Measurements from ENCODE around the gene FURIN.

Gene FURIN

DNA sequence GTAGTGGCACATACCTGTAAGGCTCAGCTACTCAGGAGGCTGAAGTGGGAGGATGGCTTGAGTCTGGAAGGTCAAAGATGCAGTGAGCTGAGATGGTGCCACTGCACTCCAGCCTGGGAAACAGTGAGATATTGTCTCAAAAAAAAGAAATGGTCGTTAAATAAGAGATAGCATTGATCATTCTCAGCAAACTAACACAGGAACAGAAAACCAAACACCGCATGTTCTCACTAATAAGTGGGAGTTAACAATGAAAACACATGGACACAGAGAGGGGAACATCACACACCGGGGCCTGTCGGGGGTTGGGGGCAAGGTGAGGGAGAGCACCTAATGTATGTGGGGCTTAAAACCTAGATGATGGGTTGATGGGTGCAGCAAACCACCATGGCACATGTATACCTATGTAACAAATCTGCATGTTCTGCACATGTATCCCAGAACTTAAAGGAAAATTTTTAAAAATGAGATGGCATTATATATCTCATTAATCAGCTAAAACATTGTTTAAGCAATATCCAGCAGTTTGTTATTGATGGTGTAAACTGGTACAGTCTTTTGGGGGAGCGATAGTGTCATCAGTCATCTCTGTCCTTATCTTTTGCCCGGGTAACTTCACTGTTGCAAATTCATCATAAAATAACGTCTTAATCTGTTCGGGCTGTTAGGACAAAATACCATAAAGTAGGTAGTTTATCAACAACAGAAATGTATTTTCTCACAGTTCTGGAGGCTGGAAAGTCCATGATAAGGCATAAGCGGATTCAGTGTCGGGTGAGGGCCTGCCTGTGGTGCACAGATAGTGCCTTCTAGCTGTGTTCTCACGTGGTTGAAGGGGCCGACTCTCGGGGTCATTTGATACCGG lies 33.0 kb downstream of the FURIN start:
- in situ Hi-C loops (cut with MboI; ENCODE audit: low pct_unique_long_range_greater_than_20kb, low sequenced_read_pairs, unreplicated experiment): no loop called here
- no peak for DNase-seq (ENCODE audit: low spot score)
- TF ChIP-seq, protein P1, sequence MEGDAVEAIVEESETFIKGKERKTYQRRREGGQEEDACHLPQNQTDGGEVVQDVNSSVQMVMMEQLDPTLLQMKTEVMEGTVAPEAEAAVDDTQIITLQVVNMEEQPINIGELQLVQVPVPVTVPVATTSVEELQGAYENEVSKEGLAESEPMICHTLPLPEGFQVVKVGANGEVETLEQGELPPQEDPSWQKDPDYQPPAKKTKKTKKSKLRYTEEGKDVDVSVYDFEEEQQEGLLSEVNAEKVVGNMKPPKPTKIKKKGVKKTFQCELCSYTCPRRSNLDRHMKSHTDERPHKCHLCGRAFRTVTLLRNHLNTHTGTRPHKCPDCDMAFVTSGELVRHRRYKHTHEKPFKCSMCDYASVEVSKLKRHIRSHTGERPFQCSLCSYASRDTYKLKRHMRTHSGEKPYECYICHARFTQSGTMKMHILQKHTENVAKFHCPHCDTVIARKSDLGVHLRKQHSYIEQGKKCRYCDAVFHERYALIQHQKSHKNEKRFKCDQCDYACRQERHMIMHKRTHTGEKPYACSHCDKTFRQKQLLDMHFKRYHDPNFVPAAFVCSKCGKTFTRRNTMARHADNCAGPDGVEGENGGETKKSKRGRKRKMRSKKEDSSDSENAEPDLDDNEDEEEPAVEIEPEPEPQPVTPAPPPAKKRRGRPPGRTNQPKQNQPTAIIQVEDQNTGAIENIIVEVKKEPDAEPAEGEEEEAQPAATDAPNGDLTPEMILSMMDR (IDR thresholded peaks at IDR 0.05; ENCODE audit: extremely low read depth, insufficient read depth, missing control alignments): no peak

DNA sequence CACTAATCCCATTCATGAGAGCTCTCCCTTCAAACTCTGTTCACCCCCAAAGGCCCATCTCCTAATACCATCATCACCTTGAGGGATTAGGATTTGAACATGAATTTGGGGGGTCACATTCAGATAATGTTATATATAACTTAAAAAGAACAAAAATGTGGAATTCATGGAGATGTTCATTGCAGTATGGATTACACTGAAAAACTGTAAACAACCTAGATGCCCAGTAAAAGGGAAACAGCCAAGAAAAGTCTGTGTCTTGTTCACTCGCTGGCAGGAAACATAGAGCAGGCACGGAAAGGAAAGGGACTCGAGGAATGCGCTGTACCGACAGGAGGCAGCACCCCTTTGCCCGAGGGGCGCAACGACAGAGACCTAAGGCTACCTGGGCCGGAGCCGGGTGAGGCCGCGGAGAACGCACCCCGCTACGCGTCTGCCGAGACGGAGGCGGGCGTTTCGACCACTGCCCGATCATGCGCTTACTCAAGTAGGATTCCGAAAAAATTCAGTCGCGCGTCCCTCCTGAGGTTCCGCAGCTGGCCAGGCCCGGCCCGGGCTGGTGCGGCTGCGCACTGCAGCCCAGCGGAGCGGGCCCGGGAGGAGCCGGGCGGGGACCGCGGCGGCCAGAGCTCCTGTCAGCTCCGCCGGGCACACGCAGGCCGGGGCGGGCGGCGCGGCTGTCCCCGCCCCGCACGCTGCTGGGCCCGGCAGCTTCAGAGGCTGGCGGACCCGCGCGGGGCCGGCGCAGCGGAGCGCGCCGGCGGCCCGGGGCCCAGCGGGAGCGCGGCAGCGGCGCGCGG lies 33.9 kb downstream of the FURIN start:
- DNase-seq (ENCODE audit: low spot score): peak; percentile 97
- in situ Hi-C loops (cut with MboI; ENCODE audit: low pct_unique_long_range_greater_than_20kb, low sequenced_read_pairs, unreplicated experiment): no loop called here
- TF ChIP-seq, protein P1 (IDR thresholded peaks at IDR 0.05; ENCODE audit: extremely low read depth, insufficient read depth, missing control alignments): peak; percentile 74

DNA sequence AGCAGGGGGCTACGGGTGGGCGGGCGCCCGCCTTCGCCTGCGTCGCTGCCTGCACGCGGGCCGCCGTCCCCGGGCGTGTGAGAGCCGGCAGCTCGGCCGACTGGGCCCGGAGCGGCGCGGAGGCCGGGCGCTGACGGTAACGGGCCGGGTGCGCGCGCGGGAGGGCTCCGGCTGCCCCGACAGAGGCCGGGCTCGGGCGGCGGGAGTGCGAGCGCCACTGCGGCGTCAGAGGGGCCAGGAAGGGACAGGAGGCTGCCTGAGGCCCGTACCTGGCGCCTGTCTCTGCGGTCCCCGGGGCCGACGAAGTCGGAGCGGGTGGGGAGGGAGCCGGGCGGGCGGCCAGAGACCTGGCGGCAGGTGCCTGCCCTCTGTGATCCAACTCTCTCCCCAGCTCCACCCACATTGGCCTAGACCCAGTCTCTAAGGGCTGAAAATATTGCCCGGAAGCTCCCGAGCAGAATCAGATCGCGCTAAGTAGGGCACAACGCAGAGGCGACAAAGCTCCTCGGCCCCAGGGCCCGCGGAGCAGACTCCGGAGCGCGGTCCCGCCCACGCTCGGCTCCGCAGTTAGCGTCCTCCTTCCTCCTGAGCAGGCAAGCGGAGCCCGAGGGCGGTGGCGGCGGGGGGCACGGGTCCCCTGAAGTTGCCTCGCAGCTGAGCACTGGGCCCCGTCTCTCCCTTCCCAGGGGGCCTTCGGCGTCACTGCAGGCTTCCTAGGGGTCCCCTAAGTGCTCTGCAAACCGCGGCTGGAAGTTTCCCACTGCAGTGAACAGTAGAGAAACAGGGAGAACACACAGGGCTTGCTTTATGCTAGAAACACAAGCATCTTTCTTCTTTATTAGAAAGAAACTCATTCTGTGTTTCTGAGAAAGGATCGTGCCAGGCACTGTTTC lies 34.7 kb downstream of the FURIN start, which contains the start of gene MAN2A2:
TSS of gene MAN2A2 (plus strand) at position 463 of the 893 bp plus-strand sequence. CDS start 906 bp downstream, outside the sequence.
- in situ Hi-C loops (cut with MboI; ENCODE audit: low pct_unique_long_range_greater_than_20kb, low sequenced_read_pairs, unreplicated experiment): no loop called here
- peak; percentile 91 for DNase-seq (ENCODE audit: low spot score)
- TF ChIP-seq, protein P1 (IDR thresholded peaks at IDR 0.05; ENCODE audit: extremely low read depth, insufficient read depth, missing control alignments): no peak

DNA sequence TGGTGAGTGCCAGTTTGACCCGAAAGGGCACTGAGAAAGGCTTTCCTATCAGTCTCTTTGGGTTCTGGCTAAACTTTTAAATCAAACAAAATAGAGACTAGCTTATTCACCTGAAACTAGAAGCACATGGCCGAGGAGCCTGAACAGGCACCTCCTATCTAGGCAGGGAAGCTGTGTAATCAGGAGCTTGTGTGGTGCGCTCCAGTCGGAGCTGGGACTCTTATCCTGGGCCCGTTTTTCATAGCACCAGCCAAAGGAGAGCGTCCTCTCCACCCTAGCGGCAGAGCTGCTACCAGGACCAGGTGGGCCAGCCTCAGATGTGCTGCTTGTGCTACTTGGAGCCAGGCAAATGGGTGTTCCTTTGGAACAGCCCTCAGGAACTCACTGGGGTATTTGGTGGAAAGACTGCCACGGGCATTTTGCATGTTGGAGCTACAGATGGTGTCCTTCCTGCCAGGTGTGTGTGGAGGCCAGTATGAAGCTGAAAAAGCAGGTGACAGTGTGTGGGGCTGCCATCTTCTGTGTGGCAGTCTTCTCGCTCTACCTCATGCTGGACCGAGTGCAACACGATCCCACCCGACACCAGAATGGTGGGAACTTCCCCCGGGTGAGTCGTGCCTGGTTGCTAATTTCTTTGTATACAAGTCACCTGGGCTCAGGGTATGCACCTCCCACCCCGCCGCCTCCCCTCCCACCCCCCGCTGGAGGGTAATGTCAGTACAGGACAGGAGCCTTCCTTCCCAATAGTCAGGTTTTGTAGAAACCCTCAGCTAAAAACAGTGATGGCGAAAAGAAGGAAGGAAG lies 35.5 kb downstream of the FURIN start:
- in situ Hi-C loops (cut with MboI; ENCODE audit: low pct_unique_long_range_greater_than_20kb, low sequenced_read_pairs, unreplicated experiment): no loop called here
- peak; percentile 55 for DNase-seq (ENCODE audit: low spot score)
- TF ChIP-seq, protein P1 (IDR thresholded peaks at IDR 0.05; ENCODE audit: extremely low read depth, insufficient read depth, missing control alignments): no peak

DNA sequence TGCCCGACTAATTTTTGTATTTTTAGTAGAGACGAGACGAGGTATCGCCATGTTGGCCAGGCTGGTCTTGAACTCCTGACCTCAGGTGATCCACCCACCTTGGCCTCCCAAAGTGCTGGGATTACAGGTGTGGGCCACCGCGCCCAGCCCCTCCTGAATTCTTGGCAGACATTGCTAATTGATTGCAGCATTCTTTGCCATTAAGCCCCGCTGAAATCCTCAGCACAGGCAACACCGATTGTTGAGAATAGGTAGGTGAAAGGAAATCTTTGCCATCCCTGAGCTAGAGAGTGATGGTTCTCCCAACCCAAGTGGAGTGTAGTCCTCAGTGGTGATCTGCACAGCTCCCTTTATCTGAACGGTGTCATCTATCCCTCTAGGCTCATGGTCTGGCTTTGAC lies 36.4 kb downstream of the FURIN start:
- in situ Hi-C loops (cut with MboI; ENCODE audit: low pct_unique_long_range_greater_than_20kb, low sequenced_read_pairs, unreplicated experiment): no loop called here
- TF ChIP-seq, protein P1 (IDR thresholded peaks at IDR 0.05; ENCODE audit: extremely low read depth, insufficient read depth, missing control alignments): no peak
- no peak for DNase-seq (ENCODE audit: low spot score)
